ENCODE measurements around the gene CELSR2. TPM values are rescaled to one million over a fixed set of nuclear protein-coding genes. Genes with fewer than 3 reads are reported as not detected.

Gene CELSR2
- total and polyA plus RNA-seq, 2 of the 8 experiments (the other 6 are each of a cell fraction or from before 2014, with no cell fraction given) = 12.0 to 27.7 TPM

- TF ChIP-seq MAFK (IDR thresholded peaks at IDR 0.05; ENCODE audit: low read depth, low read length) = no peak
- TF ChIP-seq HDAC2 (IDR thresholded peaks at IDR 0.05; ENCODE audit: borderline replicate concordance in 1 of 2, low read depth in 2 of 2, low read length in 2 of 2) = no peak
- no peak for TF ChIP-seq GABPA (IDR thresholded peaks at IDR 0.05; ENCODE audit: borderline replicate concordance, insufficient read depth, low read length)
- TF ChIP-seq CTBP2 (IDR thresholded peaks at IDR 0.05; ENCODE audit: borderline replicate concordance, insufficient read depth, insufficient read length, low read length) = peak; percentile 57
- TF ChIP-seq SIX5 (IDR thresholded peaks at IDR 0.05; ENCODE audit: low read depth, low read length) = no peak
- 0 out of 2 replicates have a peak, but pooled peaks have one; percentile 26 for TF ChIP-seq TCF12 (IDR thresholded peaks at IDR 0.05; ENCODE audit: low read depth, low read length)
- TF ChIP-seq MAX (IDR thresholded peaks at IDR 0.05) = peak; percentile 78
- TF ChIP-seq POU5F1 (IDR thresholded peaks at IDR 0.05; ENCODE audit: low read depth, low read length) = no peak
- no peak for TF ChIP-seq SRF (IDR thresholded peaks at IDR 0.05; ENCODE audit: low read depth, low read length)
- no peak for TF ChIP-seq SIN3A (conservative IDR thresholded peaks at IDR 0.05 in 1 of 2, IDR thresholded peaks at IDR 0.05 in 1 of 2; ENCODE audit: low read depth in 1 of 2, low read length in 2 of 2)
- TF ChIP-seq CBX5 (IDR thresholded peaks at IDR 0.05; ENCODE audit: low read depth, low read length) = no peak
- 0 out of 2 replicates have a peak, but pooled peaks have one; percentile 30 for TF ChIP-seq SP1 (IDR thresholded peaks at IDR 0.05; ENCODE audit: low read depth, low read length)
- no peak for TF ChIP-seq RNF2 (IDR thresholded peaks at IDR 0.05; ENCODE audit: borderline replicate concordance, low read depth, low read length, missing control alignments, poor library complexity, severe bottlenecking)
- TF ChIP-seq YY1 (IDR thresholded peaks at IDR 0.05; ENCODE audit: low read depth, low read length) = no peak
- TF ChIP-seq BACH1 (IDR thresholded peaks at IDR 0.05; ENCODE audit: low read length) = no peak
- TF ChIP-seq KDM4A (IDR thresholded peaks at IDR 0.05; ENCODE audit: low read depth, low read length, severe bottlenecking) = no peak
- TF ChIP-seq E2F6 (IDR thresholded peaks at IDR 0.05) = peak; percentile 64; the same call in 1 of the 2 replicates
- no peak for TF ChIP-seq ASH2L (IDR thresholded peaks at IDR 0.05; ENCODE audit: low read length)
- no peak for TF ChIP-seq BRCA1 (IDR thresholded peaks at IDR 0.05; ENCODE audit: low read depth, low read length)
- no peak for TF ChIP-seq SP4 (IDR thresholded peaks at IDR 0.05; ENCODE audit: low read length)
- no peak for TF ChIP-seq RAD21 (IDR thresholded peaks at IDR 0.05 in 1 of 2, conservative IDR thresholded peaks at IDR 0.05 in 1 of 2; ENCODE audit: low read depth in 2 of 2, low read length in 2 of 2)
- no peak for TF ChIP-seq KDM1A (IDR thresholded peaks at IDR 0.05; ENCODE audit: borderline replicate concordance, low read length)
These were observed 8.9 kb upstream of the CELSR2 start (continued) for GRCh38 chr1:109240158-109241152.

Data from H1 (cell line).